ENCODE data around the gene KLHL22. TPM values are rescaled to one million over a fixed set of nuclear protein-coding genes. Genes with fewer than 3 reads are reported as not detected.

The KLHL22 gene
- polyA plus RNA-seq, 2 donors, result 5.7 to 6.3 TPM

DNA sequence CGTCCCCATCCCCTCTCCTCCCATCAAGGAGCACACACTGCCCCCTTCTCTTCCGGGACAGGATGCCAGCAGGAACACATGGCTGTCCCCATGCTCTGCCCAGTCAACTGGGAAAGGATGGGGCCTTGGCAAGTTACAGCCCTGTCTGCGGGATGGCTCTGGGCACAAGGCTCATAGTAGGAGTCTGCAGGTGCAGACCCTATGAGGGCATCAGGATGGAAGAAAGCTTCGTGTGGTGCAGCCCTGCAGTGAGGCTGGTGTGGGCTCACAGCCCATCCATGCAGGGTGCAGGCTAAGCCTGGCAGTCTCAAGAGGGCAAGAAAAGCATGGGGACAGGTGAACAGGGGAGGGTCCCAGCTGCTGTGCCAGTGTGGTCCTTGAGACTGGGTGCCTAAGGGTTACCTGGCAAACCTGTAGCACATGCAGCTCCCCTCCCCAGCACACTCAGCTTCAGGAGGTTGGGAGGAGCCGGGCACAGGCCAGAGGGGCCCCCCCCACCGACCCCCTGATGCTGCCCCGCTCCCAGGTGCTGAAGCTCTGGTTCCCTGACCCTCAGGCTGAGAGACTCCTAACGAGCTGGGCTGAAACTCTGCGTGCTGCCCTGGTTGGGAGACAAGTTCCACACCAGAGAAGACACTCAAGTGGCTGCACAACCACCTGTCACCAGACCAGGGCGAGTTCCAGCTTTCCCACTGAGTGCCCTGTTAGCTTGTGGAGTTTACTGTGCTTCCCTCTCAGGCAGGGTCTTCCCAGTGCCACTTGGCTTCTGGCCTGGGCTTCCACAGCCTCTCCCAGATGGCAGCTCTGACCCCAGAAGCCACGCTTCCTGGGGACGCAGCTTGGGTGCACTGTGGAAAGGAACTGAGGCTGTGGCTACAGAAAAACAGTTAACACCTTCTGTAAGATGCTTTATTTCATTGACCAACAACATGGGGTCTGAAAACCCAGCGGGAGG, 54.7 kb downstream of the KLHL22 start:
- H3K4me3 ChIP-seq (ENCODE audit: low read depth in 1 of 2, low read length in 2 of 2), result no peak overlapping the region
- H3K36me3 ChIP-seq (ENCODE audit: control insufficient read depth in 2 of 2, insufficient read depth in 2 of 2, low read length in 1 of 2), result peaks cover 2 to 3% of the 10 kb centered on the region in 2 donors
- H3K27ac ChIP-seq (ENCODE audit: low read depth in 2 of 2, low read length in 1 of 2), result no peak overlapping the region
- H3K9me3 ChIP-seq (ENCODE audit: control insufficient read depth in 2 of 2, insufficient read depth in 1 of 2, low read depth in 1 of 2, low read length in 1 of 2), result no peaks in the 10 kb centered on the region
- H3K4me1 ChIP-seq (ENCODE audit: control insufficient read depth in 2 of 2, insufficient read depth in 2 of 2, low read length in 1 of 2), result peaks cover 6 to 9% of the 10 kb centered on the region in 2 donors
- H3K27me3 ChIP-seq (ENCODE audit: control insufficient read depth in 1 of 2, insufficient read depth in 2 of 2, low read length in 2 of 2), result peaks cover 0 to 13% of the 10 kb centered on the region in 2 donors
- WGBS, 2 donors, result 74 to 78% methylated on average over 13 of the region's 13 CpGs

DNA sequence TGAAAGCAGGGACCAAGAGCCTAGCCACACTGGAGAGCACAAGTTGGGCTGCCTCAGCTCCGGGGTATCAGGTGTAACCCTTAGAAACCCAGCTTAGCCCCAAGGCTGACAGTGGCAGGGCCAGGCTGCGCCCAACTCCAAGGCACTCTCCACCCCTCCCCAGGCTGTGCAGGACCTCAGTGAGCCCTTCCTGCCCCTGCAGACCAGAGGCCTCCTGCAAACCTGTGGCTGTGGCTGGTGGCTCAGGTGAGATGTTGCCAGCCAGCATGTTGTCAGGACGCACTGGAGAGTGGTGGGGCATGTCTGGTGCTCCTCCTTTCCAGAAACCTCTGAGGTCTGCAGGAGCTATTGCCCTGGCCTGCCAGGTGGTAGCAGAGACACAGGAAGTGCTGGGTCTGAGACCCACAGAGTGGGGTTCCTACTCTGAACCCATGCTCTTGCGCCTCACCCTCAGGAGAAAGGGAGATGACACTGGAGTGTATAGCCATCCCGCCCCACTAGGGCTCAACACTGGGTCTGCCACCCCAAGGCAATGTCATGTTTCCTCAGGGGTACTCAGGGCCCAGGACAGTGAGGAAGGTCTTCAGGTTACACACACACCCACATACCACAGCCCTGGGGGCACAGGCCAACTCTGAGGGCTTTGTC, 55.5 kb downstream of the KLHL22 start:
- Histone ChIP-seq H3K36me3 (ENCODE audit: control insufficient read depth in 2 of 2, insufficient read depth in 2 of 2, low read length in 1 of 2) (peaks cover 2 to 3% of the 10 kb centered on the region in 2 donors), H3K27ac (ENCODE audit: low read depth in 2 of 2, low read length in 1 of 2) (no peak overlapping the region), H3K27me3 (ENCODE audit: control insufficient read depth in 1 of 2, insufficient read depth in 2 of 2, low read length in 2 of 2) (peaks cover 0 to 13% of the 10 kb centered on the region in 2 donors), H3K4me1 (ENCODE audit: control insufficient read depth in 2 of 2, insufficient read depth in 2 of 2, low read length in 1 of 2) (peaks cover 8 to 9% of the 10 kb centered on the region in 2 donors), H3K9me3 (ENCODE audit: control insufficient read depth in 2 of 2, insufficient read depth in 1 of 2, low read depth in 1 of 2, low read length in 1 of 2) (no peaks in the 10 kb centered on the region), H3K4me3 (ENCODE audit: low read depth in 1 of 2, low read length in 2 of 2) (no peak overlapping the region)
- WGBS, 2 donors, result 92 to 95% methylated on average over 5 of the region's 5 CpGs

DNA sequence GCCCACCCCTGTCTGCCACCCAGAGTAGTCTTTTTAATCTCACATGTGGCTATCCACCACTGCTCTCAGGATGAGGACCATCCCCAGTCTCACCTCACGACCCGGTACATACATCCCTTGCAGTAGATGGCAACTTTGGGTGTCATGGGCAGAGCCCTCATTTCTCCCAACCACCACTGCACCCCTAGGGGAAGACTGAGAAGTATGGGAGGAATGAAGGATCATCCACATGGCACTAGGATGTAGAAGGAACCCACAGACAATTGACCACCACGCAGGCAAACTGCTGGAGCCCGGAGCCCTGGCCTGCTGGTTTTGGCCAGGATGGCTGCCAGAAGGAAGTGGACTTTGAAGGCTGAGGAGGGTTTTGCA, 56.1 kb downstream of the KLHL22 start:
- Histone ChIP-seq H3K4me1 (ENCODE audit: control insufficient read depth in 2 of 2, insufficient read depth in 2 of 2, low read length in 1 of 2) (peaks cover 8 to 9% of the 10 kb centered on the region in 2 donors), H3K4me3 (ENCODE audit: low read depth in 1 of 2, low read length in 2 of 2) (no peak overlapping the region), H3K27ac (ENCODE audit: low read depth in 2 of 2, low read length in 1 of 2) (no peak overlapping the region), H3K27me3 (ENCODE audit: control insufficient read depth in 1 of 2, insufficient read depth in 2 of 2, low read length in 2 of 2) (peaks cover 0 to 13% of the 10 kb centered on the region in 2 donors), H3K36me3 (ENCODE audit: control insufficient read depth in 2 of 2, insufficient read depth in 2 of 2, low read length in 1 of 2) (peaks cover 2 to 3% of the 10 kb centered on the region in 2 donors), H3K9me3 (ENCODE audit: control insufficient read depth in 2 of 2, insufficient read depth in 1 of 2, low read depth in 1 of 2, low read length in 1 of 2) (no peaks in the 10 kb centered on the region)
- WGBS, 2 donors, result 90 to 93% methylated on average over 4 of the region's 4 CpGs

DNA sequence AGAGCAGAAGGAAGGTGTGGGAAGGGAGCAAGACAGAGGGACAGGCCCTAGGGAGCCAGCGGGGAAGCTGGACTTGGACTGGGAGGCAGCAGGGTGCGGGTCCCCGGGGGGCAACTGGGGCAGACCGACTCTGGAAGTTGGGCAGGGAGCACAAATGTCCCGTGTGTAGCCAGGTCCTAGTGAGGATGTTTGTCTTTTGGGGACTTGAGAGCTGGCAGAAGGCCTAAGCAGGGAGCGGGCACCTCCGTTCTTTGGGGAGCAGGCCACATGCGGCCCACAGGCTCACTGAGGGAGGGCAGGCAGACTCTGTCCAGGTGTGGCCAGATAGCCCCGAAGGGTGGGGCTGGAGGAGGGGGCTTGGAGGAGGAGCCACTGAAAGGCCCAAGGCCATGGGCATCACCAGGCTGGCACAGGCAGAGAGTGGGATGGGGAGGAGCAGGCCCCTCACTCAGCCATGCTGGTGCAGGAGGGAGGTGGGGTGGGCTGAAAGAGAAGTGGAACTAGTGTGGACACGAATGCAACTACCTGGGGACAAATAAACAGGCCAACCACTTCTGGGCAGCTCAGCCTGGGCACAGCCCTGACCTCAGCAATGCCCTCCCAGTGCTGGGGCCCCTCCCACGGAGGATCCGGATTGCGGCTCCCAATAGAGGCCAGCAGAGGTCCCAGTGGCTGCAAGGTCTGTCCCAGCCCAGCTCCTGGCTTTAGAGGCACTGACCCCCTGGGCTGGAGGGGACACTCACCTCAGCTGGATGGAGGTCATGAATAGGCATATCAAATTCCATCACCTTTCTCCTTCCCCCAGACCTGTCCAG, 56.7 kb downstream of the KLHL22 start:
- Histone ChIP-seq H3K27me3 (ENCODE audit: control insufficient read depth in 1 of 2, insufficient read depth in 2 of 2, low read length in 2 of 2) (peaks cover 0 to 13% of the 10 kb centered on the region in 2 donors), H3K4me1 (ENCODE audit: control insufficient read depth in 2 of 2, insufficient read depth in 2 of 2, low read length in 1 of 2) (peaks cover 8 to 9% of the 10 kb centered on the region in 2 donors), H3K27ac (ENCODE audit: low read depth in 2 of 2, low read length in 1 of 2) (peak overlapping the region; percentile 57 to 66), H3K36me3 (ENCODE audit: control insufficient read depth in 2 of 2, insufficient read depth in 2 of 2, low read length in 1 of 2) (peaks cover 0 to 3% of the 10 kb centered on the region in 2 donors), H3K4me3 (ENCODE audit: low read depth in 1 of 2, low read length in 2 of 2) (no peak overlapping the region), H3K9me3 (ENCODE audit: control insufficient read depth in 2 of 2, insufficient read depth in 1 of 2, low read depth in 1 of 2, low read length in 1 of 2) (no peaks in the 10 kb centered on the region)
- 66 to 78% methylated on average over 13 of the region's 13 CpGs for WGBS, 2 donors

DNA sequence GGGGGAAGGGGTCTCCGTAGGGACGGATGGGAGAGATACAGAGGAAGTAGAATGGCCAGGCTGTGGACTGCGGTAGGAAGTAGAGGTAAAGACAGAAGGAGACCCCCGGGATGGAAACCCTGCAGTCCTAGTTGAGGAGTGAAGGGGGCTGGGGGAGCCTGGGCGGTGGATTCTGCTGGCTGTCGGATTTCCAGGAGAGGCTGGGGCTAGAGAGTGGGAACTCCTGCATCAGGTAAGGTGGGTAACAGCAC, 57.2 kb downstream of the KLHL22 start:
- WGBS, 2 donors, result 38 to 45% methylated on average over 6 of the region's 6 CpGs
- peaks cover 0 to 3% of the 10 kb centered on the region in 2 donors for H3K36me3 ChIP-seq (ENCODE audit: control insufficient read depth in 2 of 2, insufficient read depth in 2 of 2, low read length in 1 of 2)
- H3K4me3 ChIP-seq (ENCODE audit: low read depth in 1 of 2, low read length in 2 of 2), result peak overlapping the region; percentile 41 to 46
- H3K27ac ChIP-seq (ENCODE audit: low read depth in 2 of 2, low read length in 1 of 2), result peak overlapping the region; percentile 57 to 66
- H3K27me3 ChIP-seq (ENCODE audit: control insufficient read depth in 1 of 2, insufficient read depth in 2 of 2, low read length in 2 of 2), result peaks cover 3 to 14% of the 10 kb centered on the region in 2 donors
- H3K9me3 ChIP-seq (ENCODE audit: control insufficient read depth in 2 of 2, insufficient read depth in 1 of 2, low read depth in 1 of 2, low read length in 1 of 2), result no peaks in the 10 kb centered on the region
- H3K4me1 ChIP-seq (ENCODE audit: control insufficient read depth in 2 of 2, insufficient read depth in 2 of 2, low read length in 1 of 2), result peaks cover 8 to 9% of the 10 kb centered on the region in 2 donors

DNA sequence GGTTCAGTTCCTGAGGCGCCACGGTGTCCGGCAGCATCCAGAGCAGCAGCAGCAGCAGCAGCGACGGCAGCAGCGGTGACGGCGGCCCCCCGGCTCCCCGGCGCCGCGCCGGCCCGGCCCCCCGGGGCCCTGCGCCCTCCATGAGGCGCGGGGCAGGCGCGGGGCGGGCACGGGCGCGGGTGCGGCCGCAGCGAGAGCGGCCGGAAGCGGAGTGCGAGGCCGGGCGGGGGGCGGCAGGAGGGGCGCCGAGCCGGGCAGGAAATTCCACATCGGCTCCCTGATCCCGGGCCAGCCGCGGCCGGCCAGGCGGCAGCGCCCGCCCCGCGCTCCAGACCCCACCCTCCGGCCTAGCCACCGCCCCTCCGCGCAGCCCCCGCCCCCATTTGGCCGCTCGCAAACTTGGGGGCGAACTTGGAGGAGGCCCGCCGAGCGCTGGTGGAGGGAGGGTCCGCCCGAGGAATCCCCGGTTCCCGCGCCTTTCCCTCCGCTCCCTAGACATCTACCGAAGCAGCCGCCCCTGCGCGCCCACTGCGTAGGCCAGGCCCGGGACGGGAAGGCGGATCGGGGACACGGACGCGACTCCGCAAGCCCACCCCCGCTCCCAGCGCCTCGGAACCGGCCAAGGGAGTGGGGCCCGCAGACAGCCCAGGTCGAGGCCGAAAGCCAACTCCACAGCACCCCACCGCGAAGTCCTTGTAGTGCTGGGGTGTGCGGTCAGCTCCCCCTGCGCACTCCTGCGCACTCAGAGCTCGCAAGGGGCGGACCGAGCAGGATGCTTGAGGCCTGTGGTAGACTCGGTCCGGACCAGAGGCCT, 57.8 kb downstream of the KLHL22 start, which contains the start of gene SCARF2:
TSS of gene SCARF2 (minus strand) at position 213 of the 814 bp plus-strand sequence. CDS start at position 142, 71 bp downstream.
- WGBS, 2 donors, result 5 to 7% methylated on average over 66 to 95 of the region's 95 CpGs
- Histone ChIP-seq H3K4me3 (ENCODE audit: low read depth in 1 of 2, low read length in 2 of 2) (peak within 1 kb of the TSS; percentile 44 to 46), H3K36me3 (ENCODE audit: control insufficient read depth in 2 of 2, insufficient read depth in 2 of 2, low read length in 1 of 2) (peaks cover 0 to 3% of the 10 kb centered on the region in 2 donors), H3K27me3 (ENCODE audit: control insufficient read depth in 1 of 2, insufficient read depth in 2 of 2, low read length in 2 of 2) (peaks cover 3 to 16% of the 10 kb centered on the region in 2 donors), H3K27ac (ENCODE audit: low read depth in 2 of 2, low read length in 1 of 2) (peak within 1 kb of the TSS; percentile 66 to 74), H3K4me1 (ENCODE audit: control insufficient read depth in 2 of 2, insufficient read depth in 2 of 2, low read length in 1 of 2) (peaks cover 8 to 9% of the 10 kb centered on the region in 2 donors), H3K9me3 (ENCODE audit: control insufficient read depth in 2 of 2, insufficient read depth in 1 of 2, low read depth in 1 of 2, low read length in 1 of 2) (no peaks in the 10 kb centered on the region)

DNA sequence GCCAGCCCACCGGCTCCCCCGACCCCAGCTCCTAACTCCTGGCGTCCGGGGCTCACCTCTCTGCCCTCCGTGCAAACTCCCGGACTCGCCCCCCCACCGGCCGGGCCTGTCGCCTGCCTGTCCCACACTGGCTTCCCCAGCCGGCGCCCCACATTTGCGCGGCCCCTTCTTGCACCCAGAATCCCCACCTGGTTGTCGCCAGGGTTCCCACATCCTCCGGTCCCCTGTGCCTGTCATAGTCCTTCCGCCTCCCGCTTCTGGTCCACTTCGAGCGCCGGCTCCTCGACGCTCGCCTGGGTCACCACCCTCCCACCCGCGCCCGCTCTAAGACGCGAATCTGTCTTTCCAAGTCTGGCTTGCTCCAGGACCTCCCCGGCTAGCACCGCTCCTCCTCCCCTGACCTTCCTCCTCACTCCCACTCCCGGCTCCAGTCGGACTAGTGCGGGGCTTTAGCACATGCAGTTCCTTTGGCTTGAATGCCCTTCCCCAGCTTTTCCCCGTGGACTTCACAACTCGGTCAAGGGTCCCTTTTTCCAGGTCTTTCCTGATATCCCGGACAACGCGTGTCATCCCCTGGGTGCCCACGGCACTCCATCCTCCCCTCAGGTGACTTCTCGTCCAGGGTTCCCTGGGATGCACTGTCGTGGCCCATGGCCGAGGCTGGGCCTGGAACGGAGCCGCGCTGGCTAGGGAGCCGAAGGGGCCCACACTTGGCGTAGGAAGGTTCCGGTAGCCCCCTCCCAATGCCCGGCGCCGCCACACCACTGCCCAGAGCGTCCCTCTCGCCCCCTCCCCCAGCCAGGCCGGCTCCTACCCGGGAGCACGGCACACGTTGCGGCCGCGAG, 58.6 kb downstream of the KLHL22 start:
- Histone ChIP-seq H3K27ac (ENCODE audit: low read depth in 2 of 2, low read length in 1 of 2) (peak overlapping the region; percentile 66 to 74), H3K9me3 (ENCODE audit: control insufficient read depth in 2 of 2, insufficient read depth in 1 of 2, low read depth in 1 of 2, low read length in 1 of 2) (no peaks in the 10 kb centered on the region), H3K4me1 (ENCODE audit: control insufficient read depth in 2 of 2, insufficient read depth in 2 of 2, low read length in 1 of 2) (peaks cover 9% of the 10 kb centered on the region in 2 donors), H3K4me3 (ENCODE audit: low read depth in 1 of 2, low read length in 2 of 2) (peak overlapping the region; percentile 44 to 46), H3K27me3 (ENCODE audit: control insufficient read depth in 1 of 2, insufficient read depth in 2 of 2, low read length in 2 of 2) (peaks cover 3 to 17% of the 10 kb centered on the region in 2 donors), H3K36me3 (ENCODE audit: control insufficient read depth in 2 of 2, insufficient read depth in 2 of 2, low read length in 1 of 2) (no peaks in the 10 kb centered on the region)
- 2 to 4% methylated on average over 60 to 61 of the region's 61 CpGs for WGBS, 2 donors

DNA sequence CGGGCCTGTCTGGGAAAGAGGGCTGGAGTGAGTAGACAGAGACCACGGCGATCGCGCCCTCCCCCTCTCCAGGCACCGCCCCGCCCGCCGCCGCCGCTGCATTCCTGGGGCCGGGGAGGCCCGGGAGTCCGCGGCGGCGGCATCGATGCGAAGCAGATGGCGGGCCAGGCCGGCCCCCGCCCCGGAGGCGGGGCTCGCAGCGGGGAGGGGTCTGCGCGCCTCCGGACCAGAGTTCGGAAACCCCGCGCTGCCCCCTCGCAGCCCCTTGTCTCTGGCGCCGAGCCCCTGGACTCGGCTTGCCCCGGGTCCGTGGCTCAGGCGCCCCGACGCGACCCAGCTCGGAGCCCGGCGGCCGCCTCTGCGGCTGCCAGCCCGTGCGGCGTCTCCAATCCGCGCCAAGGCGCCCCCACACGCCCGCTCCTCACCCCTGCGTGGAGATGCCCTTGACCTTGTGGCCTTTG, 59.3 kb downstream of the KLHL22 start:
- Histone ChIP-seq H3K4me1 (ENCODE audit: control insufficient read depth in 2 of 2, insufficient read depth in 2 of 2, low read length in 1 of 2) (peaks cover 9 to 12% of the 10 kb centered on the region in 2 donors), H3K4me3 (ENCODE audit: low read depth in 1 of 2, low read length in 2 of 2) (peak overlapping the region; percentile 44 to 46), H3K27me3 (ENCODE audit: control insufficient read depth in 1 of 2, insufficient read depth in 2 of 2, low read length in 2 of 2) (peaks cover 3 to 23% of the 10 kb centered on the region in 2 donors), H3K36me3 (ENCODE audit: control insufficient read depth in 2 of 2, insufficient read depth in 2 of 2, low read length in 1 of 2) (no peaks in the 10 kb centered on the region), H3K27ac (ENCODE audit: low read depth in 2 of 2, low read length in 1 of 2) (no peak overlapping the region), H3K9me3 (ENCODE audit: control insufficient read depth in 2 of 2, insufficient read depth in 1 of 2, low read depth in 1 of 2, low read length in 1 of 2) (no peaks in the 10 kb centered on the region)
- 0 to 2% methylated on average over 19 to 56 of the region's 56 CpGs for WGBS, 2 donors
